Ovary (tissue), 9 donors: ENCODE data around the gene VPS11. TPM values are rescaled to one million over a fixed set of nuclear protein-coding genes. Genes with fewer than 3 reads are reported as not detected.
"Not testable (repeated sequence)": the region's sequence is repeated elsewhere in the genome, so short reads cannot be mapped to it uniquely, and the experiment has no call there.

Experiments used
- DNase-seq, 5 donors: peaks; one replicate each; pipeline ENCODE4 v3.0.0-alpha.2; 2019 to 2020
- H3K27ac ChIP-seq, 2 donors: fragments of 200-600 bp; one replicate each; pipeline versions ENCODE4 v1.5.1 to v1.8.0; 2019 to 2022
- H3K27me3 ChIP-seq: fragments of 200-600 bp; one replicate; pipeline ENCODE4 v1.8.0; 2022
- H3K36me3 ChIP-seq: fragments of 200-600 bp; sonication (generic); one replicate; pipeline ENCODE4 v1.5.1; 2019
- H3K4me1 ChIP-seq: one replicate; pipeline ENCODE4 v1.8.1; 2013; ENCODE audit warnings: mild to moderate bottlenecking, moderate library complexity; ENCODE audit not compliant: insufficient read depth
- H3K4me3 ChIP-seq: fragments of 200-600 bp; sonication (generic); one replicate; pipeline ENCODE4 v1.5.1; 2017
- H3K9me3 ChIP-seq, 2 donors: fragments of 200-600 bp in 1 of 2; sonication (generic) in 1 of 2; one replicate each; pipeline versions ENCODE4 v1.5.1 to v1.8.1; 2013 to 2019; ENCODE audit warnings: mild to moderate bottlenecking in 1 of 2, moderate library complexity in 1 of 2
- EP300 ChIP-seq: sonication (generic); formaldehyde crosslinking; IDR thresholded peaks from one replicate; pipeline ENCODE4 v1.6.1; 2017; ENCODE audit warnings: antibody characterized with exemption
- POLR2A ChIP-seq: fragments of 450-650 bp; IDR thresholded peaks from one replicate; pipeline ENCODE4 v1.6.1; 2017; ENCODE audit warnings: antibody characterized with exemption, mild to moderate bottlenecking, moderate library complexity
- WGBS, 3 donors: extraction: QIAGEN DNeasy Blood & Tissue Kit in 1 of 3; methylation state at CpG; one replicate each; pipeline versions ENCODE4 v1.1.5 to v1.1.7; 2013 to 2017; 5-methylcytosine and 5-hydroxymethylcytosine counted together
- intact Hi-C, 4 donors: fragments of 100-400 bp; cut with DNase I; formaldehyde crosslinking; loops; one replicate each; pipeline versions ENCODE4 v1.11.0 to v1.15.1; 2022 to 2023
- polyA plus RNA-seq, 2 donors: library from polyadenylated mRNA; stranded (reverse); fragments of 200-250 nt in 1 of 2; fragments of 350-450 nt in 1 of 2; fragmentation: Illumina TruSeq in 1 of 2; extraction: RNeasy Lipid Tissue Mini Kit (QIAGEN cat#74804) in 1 of 2; gene quantifications; one replicate each; pipeline ENCODE4 v1.2.3, GENCODE V29; 2013 to 2014
- total RNA-seq, 7 donors: library from RNA; depleted of rRNA in 2 of 7; stranded (reverse); fragments of >200 nt in 2 of 7; fragmentation: NEBNext Ultra II Directional in 3 of 7; extraction: Animal tissue kit (Norgen Biotek cat#: 25700) in 3 of 7; gene quantifications; one replicate each; pipeline versions ENCODE4 v1.1.0 to v1.2.4, GENCODE V29; 2016 to 2023
- TF ChIP-seq, protein P1 (sequence below), 3 donors: fragments of 450-650 bp in 2 of 3; fragments of 200-600 bp in 1 of 3; IDR thresholded peaks; one replicate each; pipeline versions ENCODE4 v1.5.1 to v1.8.0; 2016 to 2022; ENCODE audit warnings: antibody characterized with exemption in 3 of 3, mild to moderate bottlenecking in 1 of 3
- donor health status: DM: no; HTN: no; CAD: no; lungs with moderate emphysema.
- donor health status: DM: no; HTN: no; CAD: no.
- donor health status: Bipolar disorder and iron deficiency.
- donor health status: DM: yes; HTN: yes; CAD: no.
- donor health status: DM: no; HTN: no; CAD: no.
- donor health status: DM: yes; HTN: yes; CAD: no.

The VPS11 gene
- total and polyA plus RNA-seq, 9 donors: 24.3 to 47.8 (median 35.8) TPM

DNA sequence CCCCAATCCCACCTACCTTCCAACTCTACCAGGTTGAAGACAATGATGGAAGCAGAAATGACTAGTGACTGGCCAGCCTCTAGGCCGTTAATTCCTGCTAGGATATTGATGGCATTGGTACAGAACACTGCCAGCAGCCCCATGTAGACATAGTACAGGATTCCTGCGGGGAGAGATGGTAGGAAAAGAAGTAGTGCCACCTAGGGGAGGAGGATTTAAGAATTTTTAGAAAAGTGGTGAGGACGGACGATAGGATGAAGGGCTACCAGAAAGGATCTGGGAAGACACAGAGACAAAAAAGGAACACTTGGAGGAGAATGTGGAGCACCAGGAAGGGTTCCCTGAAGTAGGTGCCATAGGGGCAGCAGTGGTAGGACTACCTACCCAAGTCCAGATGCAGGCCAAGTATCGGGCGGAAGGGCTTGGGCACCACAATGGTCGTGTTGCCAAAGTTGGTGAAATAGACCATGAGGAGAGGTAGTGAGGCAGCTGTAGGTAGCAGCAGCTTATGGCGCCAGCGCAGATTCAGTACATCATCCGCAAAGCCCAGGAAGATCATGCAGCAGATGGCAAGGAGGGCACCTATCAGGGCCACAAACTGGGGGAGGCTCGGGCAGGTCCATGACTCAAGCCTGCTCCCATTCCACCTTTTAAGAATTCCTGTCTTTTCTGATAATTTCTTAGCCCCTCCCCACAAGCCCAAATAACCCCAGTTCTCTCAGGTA is 32.8 kb downstream of the VPS11 start:
- no peaks in the 10 kb centered on the region for H3K36me3 ChIP-seq
- intact Hi-C loops: loop anchor here in 1 of 4 donors (10.0 kb wide), 1 partner anchor 94 kb away; no protein-coding TSS in a partner anchor
- TF ChIP-seq POLR2A: no peak
- TF ChIP-seq, protein P1, sequence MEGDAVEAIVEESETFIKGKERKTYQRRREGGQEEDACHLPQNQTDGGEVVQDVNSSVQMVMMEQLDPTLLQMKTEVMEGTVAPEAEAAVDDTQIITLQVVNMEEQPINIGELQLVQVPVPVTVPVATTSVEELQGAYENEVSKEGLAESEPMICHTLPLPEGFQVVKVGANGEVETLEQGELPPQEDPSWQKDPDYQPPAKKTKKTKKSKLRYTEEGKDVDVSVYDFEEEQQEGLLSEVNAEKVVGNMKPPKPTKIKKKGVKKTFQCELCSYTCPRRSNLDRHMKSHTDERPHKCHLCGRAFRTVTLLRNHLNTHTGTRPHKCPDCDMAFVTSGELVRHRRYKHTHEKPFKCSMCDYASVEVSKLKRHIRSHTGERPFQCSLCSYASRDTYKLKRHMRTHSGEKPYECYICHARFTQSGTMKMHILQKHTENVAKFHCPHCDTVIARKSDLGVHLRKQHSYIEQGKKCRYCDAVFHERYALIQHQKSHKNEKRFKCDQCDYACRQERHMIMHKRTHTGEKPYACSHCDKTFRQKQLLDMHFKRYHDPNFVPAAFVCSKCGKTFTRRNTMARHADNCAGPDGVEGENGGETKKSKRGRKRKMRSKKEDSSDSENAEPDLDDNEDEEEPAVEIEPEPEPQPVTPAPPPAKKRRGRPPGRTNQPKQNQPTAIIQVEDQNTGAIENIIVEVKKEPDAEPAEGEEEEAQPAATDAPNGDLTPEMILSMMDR (IDR thresholded peaks at IDR 0.05): no peak
- TF ChIP-seq EP300: no peak
- H3K27me3 ChIP-seq: no peaks in the 10 kb centered on the region
- no peak for DNase-seq
- H3K27ac ChIP-seq: no peak overlapping the region
- H3K4me1 ChIP-seq: peaks cover 12% of the 10 kb centered on the region
- H3K9me3 ChIP-seq: no peaks in the 10 kb centered on the region
- WGBS, 3 donors: 40 to 48% (median 42%) methylated on average over 11 of the region's 11 CpGs
- H3K4me3 ChIP-seq: peak overlapping the region; percentile 82

DNA sequence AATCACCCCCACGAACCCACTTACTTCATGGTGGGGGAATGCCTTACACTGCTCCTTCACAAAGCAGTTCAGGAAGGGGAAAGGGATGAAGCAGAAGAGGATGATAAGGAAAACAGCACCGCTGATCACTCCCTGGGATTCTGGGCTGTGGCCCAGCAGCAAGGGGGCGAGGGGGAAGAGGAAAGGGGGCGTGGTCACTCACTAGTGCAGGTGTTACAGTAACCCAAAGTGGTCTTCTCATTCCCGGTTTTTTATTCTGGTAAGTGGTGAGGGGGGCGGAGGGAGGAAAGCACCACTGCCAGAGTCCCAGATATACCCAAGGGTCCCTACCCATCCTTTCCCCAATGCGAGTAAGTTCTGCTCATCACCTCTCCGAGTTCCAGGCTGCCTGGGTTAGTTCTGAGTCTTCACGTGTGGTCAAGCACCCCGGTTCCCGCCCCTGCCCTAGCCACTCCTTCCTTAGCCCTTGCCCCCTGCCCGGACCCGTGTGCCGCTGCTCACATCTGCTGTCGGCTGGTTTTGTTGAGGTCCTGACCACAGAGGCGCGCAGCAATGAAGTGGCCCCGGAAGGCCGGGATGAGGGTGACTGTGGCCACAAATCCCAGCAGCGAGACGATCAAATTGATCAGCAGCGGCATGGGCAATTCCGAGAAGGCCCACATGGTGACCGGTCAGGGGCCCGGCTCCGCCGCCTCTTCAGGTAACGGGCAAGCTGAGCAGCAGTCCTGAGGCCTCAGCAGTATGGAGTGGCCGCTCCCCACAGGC is 33.6 kb downstream of the VPS11 start:
- H3K27me3 ChIP-seq: no peaks in the 10 kb centered on the region
- H3K9me3 ChIP-seq: no peaks in the 10 kb centered on the region
- WGBS, 3 donors: 0 to 1% (median 1%) methylated on average over 29 of the region's 29 CpGs
- peak overlapping the region; percentile 82 for H3K4me3 ChIP-seq
- no peak for TF ChIP-seq POLR2A
- TF ChIP-seq EP300: no peak
- TF ChIP-seq, protein P1 (IDR thresholded peaks at IDR 0.05): no peak
- peaks cover 12% of the 10 kb centered on the region for H3K4me1 ChIP-seq
- H3K27ac ChIP-seq: peak overlapping the region; percentile 76 to 89
- DNase-seq: peak in 2 of 5 donors; percentile 42 to 48
- intact Hi-C loops: loop anchor here in 1 of 4 donors (10.0 kb wide), 1 partner anchor 94 kb away; no protein-coding TSS in a partner anchor
- H3K36me3 ChIP-seq: no peaks in the 10 kb centered on the region

DNA sequence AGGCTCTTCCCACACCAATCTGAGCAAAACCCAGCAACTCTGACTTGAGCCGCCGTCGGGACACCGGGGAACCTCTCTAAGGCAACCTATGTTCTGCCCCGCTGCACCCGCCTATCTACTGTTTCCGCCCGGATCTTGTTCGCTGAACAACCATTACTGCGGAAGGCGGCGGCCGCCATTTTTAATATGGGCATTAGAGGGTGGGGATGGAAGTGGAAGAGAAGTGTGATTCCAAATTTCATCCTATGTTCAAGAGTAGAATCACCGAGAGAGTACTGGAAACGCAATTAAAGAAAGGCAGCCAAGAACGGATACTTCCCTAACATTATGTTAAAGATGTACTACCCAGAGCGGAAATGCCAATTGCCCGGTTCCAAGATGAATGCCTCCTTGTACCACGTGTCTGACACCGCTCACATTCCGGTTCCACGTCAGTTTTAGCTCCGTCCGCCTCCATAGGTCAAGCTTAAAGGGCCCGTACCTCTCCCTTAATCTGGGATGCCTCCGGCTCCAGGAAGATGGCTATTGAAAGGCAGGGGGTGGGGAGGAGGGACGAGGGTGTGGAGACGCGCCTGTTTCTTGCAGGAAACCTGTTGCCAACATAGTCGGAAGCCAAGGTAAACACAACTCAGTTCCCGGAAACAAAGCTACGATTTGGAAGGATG is 34.3 kb downstream of the VPS11 start, which contains the start of gene DPAGT1:
TSS of gene DPAGT1 (minus strand) at position 95 of the 665 bp plus-strand sequence. CDS start 198 bp downstream, outside the sequence.
- DNase-seq: peak; percentile 87 to 93 (median 88)
- H3K9me3 ChIP-seq: no peaks in the 10 kb centered on the region
- intact Hi-C loops: loop anchor here in 1 of 4 donors (10.0 kb wide), 1 partner anchor 93 kb away; no protein-coding TSS in a partner anchor
- H3K4me1 ChIP-seq: peaks cover 14% of the 10 kb centered on the region
- H3K4me3 ChIP-seq: peak within 1 kb of the TSS; percentile 82
- H3K36me3 ChIP-seq: no peaks in the 10 kb centered on the region
- TF ChIP-seq POLR2A (no peak), EP300 (peak; percentile 62)
- TF ChIP-seq, protein P1 (IDR thresholded peaks at IDR 0.05): no peak
- no peaks in the 10 kb centered on the region for H3K27me3 ChIP-seq
- H3K27ac ChIP-seq: peak within 1 kb of the TSS; percentile 76 to 89
- WGBS, 3 donors: 0 to 1% (median 0%) methylated on average over 32 of the region's 32 CpGs

DNA sequence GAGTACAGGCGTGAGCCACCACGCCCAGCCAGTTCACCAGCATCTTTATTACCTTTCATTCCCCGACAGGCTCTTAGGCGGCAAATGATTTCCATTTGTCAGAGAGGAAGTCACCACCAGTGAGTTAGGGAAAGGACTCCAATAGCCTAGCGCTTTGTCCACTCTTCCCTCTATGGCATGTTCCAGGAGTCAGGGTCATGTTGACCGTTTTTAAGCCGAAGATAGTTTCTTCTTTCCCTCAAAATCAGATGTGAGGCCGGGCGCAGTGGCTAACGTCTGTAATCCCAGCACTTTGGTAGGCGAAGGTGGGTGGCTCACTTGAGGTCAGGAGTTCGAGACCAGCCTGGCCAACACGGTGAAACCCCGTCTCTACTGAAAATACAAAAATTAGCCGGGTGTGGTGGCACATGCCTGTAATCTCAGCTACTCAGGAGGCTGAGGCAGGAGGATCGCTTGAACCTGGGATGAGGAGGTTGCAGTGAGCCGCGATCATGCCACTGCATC is 35.6 kb downstream of the VPS11 start:
- intact Hi-C loops: loop anchor here in 1 of 4 donors (10.0 kb wide), 1 partner anchor 92 kb away; no protein-coding TSS in a partner anchor
- Histone ChIP-seq H3K4me3 (peak overlapping the region; percentile 82), H3K27ac (peak overlapping the region; percentile 17 to 89), H3K4me1 (peaks cover 17% of the 10 kb centered on the region)
- 60 to 79% (median 71%) methylated on average over 18 of the region's 18 CpGs for WGBS, 3 donors
- H3K36me3 ChIP-seq, H3K27me3 ChIP-seq, H3K9me3 ChIP-seq: not testable (repeated sequence)
- DNase-seq: peak in 1 of 5 donors; percentile 31
